Naive thymus-derived CD4-positive, alpha-beta T cell (primary cell): Measurements from ENCODE around the gene PRPF4. TPM values are rescaled to one million over a fixed set of nuclear protein-coding genes. Genes with fewer than 3 reads are reported as not detected.

Experiments
- ATAC-seq: fragments of 150-1000 bp; cut with Tn5 transposase; 2 replicates; pipeline ENCODE4 v1.10.0; 2021; ENCODE audit warnings: mild to moderate bottlenecking, moderate library complexity
- CTCF ChIA-PET: fragments of 350-600 bp; sonication (Branson Sonifier 250); formaldehyde crosslinking; loops from one replicate; lab custom pipeline; 2021; ENCODE audit warnings: antibody characterized with exemption; lab: Charles Lee
- POLR2A ChIA-PET: fragments of 350-600 bp; sonication (Branson Sonifier 250); formaldehyde crosslinking; loops from one replicate; lab custom pipeline; 2021; ENCODE audit warnings: antibody characterized with exemption, inconsistent platforms; lab: Charles Lee
- DNase-seq, 9 donors: peaks; one replicate each; pipeline versions ENCODE4 v3.0.0 to v3.0.0-alpha.2; 2020 to 2022; ENCODE audit warnings: mixed read lengths in 1 of 9
- H3K27ac ChIP-seq: one replicate; pipeline ENCODE4 v1.7.0; 2013; ENCODE audit warnings: mild to moderate bottlenecking, low read depth, low read length, moderate library complexity
- H3K27me3 ChIP-seq, 2 donors: one replicate each; pipeline ENCODE4 v1.7.0; 2013; ENCODE audit warnings: low read length in 2 of 2, mild to moderate bottlenecking in 2 of 2, moderate library complexity in 2 of 2; ENCODE audit not compliant: control insufficient read depth in 2 of 2, insufficient read depth in 2 of 2
- H3K36me3 ChIP-seq, 3 experiments: 1 replicate in 2 of 3; 2 replicates in 1 of 3; pipeline ENCODE4 v1.7.0; 2013; ENCODE audit warnings: low read length in 3 of 3, mild to moderate bottlenecking in 3 of 3, moderate library complexity in 1 of 3; ENCODE audit not compliant: insufficient read depth in 3 of 3, control insufficient read depth in 2 of 3
- H3K4me1 ChIP-seq, 2 donors: one replicate each; pipeline ENCODE4 v1.7.0; 2013; ENCODE audit warnings: low read length in 2 of 2, mild to moderate bottlenecking in 2 of 2, moderate library complexity in 1 of 2; ENCODE audit not compliant: control insufficient read depth in 2 of 2, insufficient read depth in 2 of 2
- H3K4me3 ChIP-seq: 2 replicates; pipeline ENCODE4 v1.7.0; 2013; ENCODE audit warnings: mild to moderate bottlenecking, low read length
- H3K9me3 ChIP-seq, 3 experiments: 1 replicate in 2 of 3; 2 replicates in 1 of 3; pipeline ENCODE4 v1.7.0; 2013; ENCODE audit warnings: low read length in 3 of 3; ENCODE audit not compliant: control insufficient read depth in 2 of 3
- H3K27ac Mint-ChIP-seq, 9 donors: one replicate each; pipeline ENCODE4 v1.8.0; 2020 to 2022; ENCODE audit warnings: mixed read lengths in 9 of 9, mild to moderate bottlenecking in 8 of 9, moderate library complexity in 5 of 9, inconsistent platforms in 2 of 9
- H3K27me3 Mint-ChIP-seq, 5 donors: one replicate each; pipeline ENCODE4 v1.8.0; 2021 to 2022; ENCODE audit warnings: mixed read lengths in 5 of 5, mild to moderate bottlenecking in 1 of 5
- H3K36me3 Mint-ChIP-seq, 5 donors: one replicate each; pipeline ENCODE4 v1.8.0; 2020 to 2022; ENCODE audit warnings: mixed read lengths in 5 of 5, mild to moderate bottlenecking in 3 of 5, inconsistent platforms in 1 of 5
- H3K4me1 Mint-ChIP-seq, 7 donors: one replicate each; pipeline ENCODE4 v1.8.0; 2020 to 2022; ENCODE audit warnings: mixed read lengths in 7 of 7, mild to moderate bottlenecking in 3 of 7, inconsistent platforms in 1 of 7
- H3K4me3 Mint-ChIP-seq, 10 donors: one replicate each; pipeline ENCODE4 v1.8.0; 2020 to 2022; ENCODE audit warnings: mild to moderate bottlenecking in 10 of 10, mixed read lengths in 10 of 10, moderate library complexity in 6 of 10, inconsistent platforms in 2 of 10
- H3K9me3 Mint-ChIP-seq, 11 donors: one replicate each; pipeline ENCODE4 v1.8.0; 2020 to 2022; ENCODE audit warnings: mixed read lengths in 11 of 11, mild to moderate bottlenecking in 4 of 11, inconsistent platforms in 1 of 11, moderate library complexity in 1 of 11
- intact Hi-C, 2 donors: fragments of 100-400 bp; cut with micrococcal nuclease; formaldehyde crosslinking; loops; one replicate each; pipeline ENCODE4 v1.15.1; 2023
- polyA plus RNA-seq, 2 donors: library from polyadenylated mRNA; unstranded; fragments of 300-500 nt; fragmentation: Illumina TruSeq; gene quantifications; one replicate each; pipeline ENCODE4 v1.2.3, GENCODE V29; 2021
- total RNA-seq, 6 experiments: library from RNA in 5 of 6; stranded (reverse) in 5 of 6; gene quantifications; 1 replicate in 5 of 6; 2 replicates in 1 of 6; pipeline ENCODE4 v1.2.3 and lab custom pipeline; 2021 to 2026

Gene PRPF4
- total and polyA plus RNA-seq, 7 experiments from 2014 or later: 17.4 to 36.9 (median 22.0) TPM

GRCh38 chr9:113296796-113297558, 21.5 kb downstream of the PRPF4 start:
- intact Hi-C loops: no loop called here
- ChIA-PET POLR2A (no interaction called here), CTCF (no interaction called here)
- Mint-ChIP-seq H3K4me1 (peaks cover 0 to 11% (median 4%) of the 10 kb centered on the region in 7 donors), H3K36me3 (peaks cover 0 to 4% (median 0%) of the 10 kb centered on the region in 5 donors), H3K9me3 (no peaks in the 10 kb centered on the region), H3K4me3 (no peak overlapping the region), H3K27ac (peak overlapping the region in 2 of 9 donors; percentile 23 to 54), H3K27me3 (peaks cover 0 to 17% (median under 1%) of the 10 kb centered on the region in 5 donors)
- no peak overlapping the region for H3K4me3 ChIP-seq
- H3K27me3 ChIP-seq: no peaks in the 10 kb centered on the region
- no peaks in the 10 kb centered on the region for H3K4me1 ChIP-seq
- DNase-seq (no peak), ATAC-seq (no peak)
- no peak overlapping the region for H3K27ac ChIP-seq
- peaks cover 0 to 16% (median 3%) of the 10 kb centered on the region in 3 experiments for H3K36me3 ChIP-seq
- no peaks in the 10 kb centered on the region for H3K9me3 ChIP-seq

GRCh38 chr9:113298311-113298710, 22.9 kb downstream of the PRPF4 start:
- ChIA-PET CTCF (interaction anchor here (0.6 kb wide), 1 partner anchor 96 kb away, joined by 3 read pairs; no protein-coding TSS in a partner anchor), POLR2A (no interaction called here)
- peaks cover 0 to 11% (median 4%) of the 10 kb centered on the region in 7 donors for H3K4me1 Mint-ChIP-seq
- intact Hi-C loops: no loop called here
- Histone ChIP-seq H3K9me3 (no peaks in the 10 kb centered on the region), H3K36me3 (peaks cover 0 to 3% (median 0%) of the 10 kb centered on the region in 3 experiments), H3K27me3 (no peaks in the 10 kb centered on the region), H3K4me1 (no peaks in the 10 kb centered on the region), H3K27ac (no peak overlapping the region), H3K4me3 (no peak overlapping the region)
- no peak overlapping the region for H3K27ac Mint-ChIP-seq
- H3K9me3 Mint-ChIP-seq: no peaks in the 10 kb centered on the region
- peaks cover 0 to 19% (median 5%) of the 10 kb centered on the region in 5 donors for H3K27me3 Mint-ChIP-seq
- DNase-seq (no peak), ATAC-seq (no peak)
- no peaks in the 10 kb centered on the region for H3K36me3 Mint-ChIP-seq
- no peak overlapping the region for H3K4me3 Mint-ChIP-seq

GRCh38 chr9:113298924-113299770, 23.7 kb downstream of the PRPF4 start:
- H3K9me3 ChIP-seq: no peaks in the 10 kb centered on the region
- no peaks in the 10 kb centered on the region for H3K27me3 ChIP-seq
- Mint-ChIP-seq H3K4me3 (no peak overlapping the region), H3K36me3 (no peaks in the 10 kb centered on the region), H3K27me3 (peaks cover 0 to 19% (median 6%) of the 10 kb centered on the region in 5 donors), H3K27ac (no peak overlapping the region), H3K9me3 (no peaks in the 10 kb centered on the region), H3K4me1 (peaks cover 0 to 11% (median 4%) of the 10 kb centered on the region in 7 donors)
- no peak for DNase-seq
- H3K4me3 ChIP-seq: no peak overlapping the region
- H3K36me3 ChIP-seq: no peaks in the 10 kb centered on the region
- ChIA-PET POLR2A (no interaction called here), CTCF (interaction anchor here (0.6 kb wide), 1 partner anchor 95 kb away, joined by 3 read pairs; no protein-coding TSS in a partner anchor)
- ATAC-seq: no peak
- H3K4me1 ChIP-seq: no peaks in the 10 kb centered on the region
- intact Hi-C loops: no loop called here
- no peak overlapping the region for H3K27ac ChIP-seq

- Mint-ChIP-seq H3K4me3 (no peak overlapping the region), H3K9me3 (no peaks in the 10 kb centered on the region), H3K27ac (no peak overlapping the region), H3K4me1 (peaks cover 0 to 11% (median 4%) of the 10 kb centered on the region in 7 donors), H3K27me3 (peaks cover 0 to 19% (median 6%) of the 10 kb centered on the region in 5 donors), H3K36me3 (no peaks in the 10 kb centered on the region)
- POLR2A ChIA-PET: no interaction called here
- Histone ChIP-seq H3K27ac (no peak overlapping the region), H3K4me3 (no peak overlapping the region), H3K4me1 (no peaks in the 10 kb centered on the region), H3K36me3 (no peaks in the 10 kb centered on the region), H3K9me3 (no peaks in the 10 kb centered on the region), H3K27me3 (no peaks in the 10 kb centered on the region)
- intact Hi-C loops: no loop called here
- CTCF ChIA-PET: no interaction called here
- ATAC-seq: peak; percentile 42
- DNase-seq: no peak
These were observed 24.4 kb downstream of the PRPF4 start for GRCh38 chr9:113299800-113300292.

DNA sequence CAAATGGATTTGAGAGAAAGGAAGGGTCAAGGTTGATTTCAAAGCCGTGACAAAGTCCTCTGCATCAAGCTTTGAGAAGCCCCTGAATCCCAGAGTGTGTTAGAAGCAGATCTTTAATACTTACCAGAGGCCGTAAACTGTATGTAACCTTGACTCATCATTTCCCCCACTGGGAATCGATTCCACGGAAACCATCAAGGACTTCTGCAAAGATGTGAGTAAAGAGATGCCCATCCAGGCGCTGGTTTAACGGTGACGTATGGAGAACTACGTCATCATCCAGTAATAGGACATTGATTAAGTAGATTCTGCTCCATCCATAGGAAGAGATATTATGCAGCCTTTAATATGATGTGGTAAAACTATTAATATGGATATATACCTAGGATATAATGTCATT, 26.1 kb downstream of the PRPF4 start:
- Mint-ChIP-seq H3K9me3 (no peaks in the 10 kb centered on the region), H3K4me1 (peaks cover 0 to 11% (median 4%) of the 10 kb centered on the region in 7 donors), H3K27me3 (peaks cover 0 to 24% (median 6%) of the 10 kb centered on the region in 5 donors), H3K36me3 (no peaks in the 10 kb centered on the region), H3K27ac (no peak overlapping the region), H3K4me3 (no peak overlapping the region)
- POLR2A ChIA-PET: no interaction called here
- Histone ChIP-seq H3K36me3 (no peaks in the 10 kb centered on the region), H3K9me3 (no peaks in the 10 kb centered on the region), H3K27me3 (no peaks in the 10 kb centered on the region), H3K27ac (no peak overlapping the region), H3K4me3 (no peak overlapping the region), H3K4me1 (no peaks in the 10 kb centered on the region)
- DNase-seq (no peak), ATAC-seq (no peak)
- intact Hi-C loops: no loop called here
- CTCF ChIA-PET: no interaction called here

- POLR2A ChIA-PET: no interaction called here
- no peaks in the 10 kb centered on the region for H3K36me3 Mint-ChIP-seq
- H3K4me3 ChIP-seq: no peak within 1 kb of the TSS
- ATAC-seq (no peak), DNase-seq (no peak)
- peaks cover 0 to 11% (median 2%) of the 10 kb centered on the region in 7 donors for H3K4me1 Mint-ChIP-seq
- no peaks in the 10 kb centered on the region for H3K9me3 Mint-ChIP-seq
- no peaks in the 10 kb centered on the region for H3K36me3 ChIP-seq
- intact Hi-C loops: no loop called here
- no peaks in the 10 kb centered on the region for H3K9me3 ChIP-seq
- H3K27me3 ChIP-seq: no peaks in the 10 kb centered on the region
- peaks cover 0 to 24% (median 6%) of the 10 kb centered on the region in 5 donors for H3K27me3 Mint-ChIP-seq
- no peak within 1 kb of the TSS for H3K4me3 Mint-ChIP-seq
- H3K27ac ChIP-seq: no peak within 1 kb of the TSS
- peak within 1 kb of the TSS in 1 of 9 donors; percentile 15 for H3K27ac Mint-ChIP-seq
- no peaks in the 10 kb centered on the region for H3K4me1 ChIP-seq
- CTCF ChIA-PET: interaction anchor here (0.5 kb wide), 1 partner anchor 37 kb away, joined by 4 read pairs; the partner anchor contains the start of gene WDR31
These were observed 27.4 kb downstream of the PRPF4 start, which contains the start of gene RNF183 for GRCh38 chr9:113302792-113303418. RNF183 (minus strand) TSS chr9:113303376; CDS start chr9:113298184, 5,192 bp downstream.
